AG09319 (cell line): Measurements from ENCODE around the gene KMT5C.
A peak's percentile ranks its signal among the peaks of the same experiment; 100 is the strongest.

Experiments used
- DNase-seq: peaks from one replicate; pipeline ENCODE4 v3.0.0-alpha.2; 2010; ENCODE audit warnings: low read depth; ENCODE audit errors: extremely low read depth
- CTCF ChIP-seq: IDR thresholded peaks from 2 replicates; pipeline ENCODE4 v1.5.1; 2011; ENCODE audit warnings: low read depth, mild to moderate bottlenecking, inconsistent platforms, low read length, moderate library complexity

KMT5C gene

GRCh38 chr19:55333870-55334269 lies 5.8 kb upstream of the KMT5C start:
- TF ChIP-seq CTCF: no peak
- no peak for DNase-seq

GRCh38 chr19:55336101-55336500 lies 3.6 kb upstream of the KMT5C start:
- DNase-seq: no peak
- no peak for TF ChIP-seq CTCF

- DNase-seq: no peak
- TF ChIP-seq CTCF: no peak
Measured at GRCh38 chr19:55339889-55340783, 460 bp downstream of the KMT5C start.

- TF ChIP-seq CTCF: peak; percentile 12
- DNase-seq: no peak
Measured at GRCh38 chr19:55340784-55341147, 1.1 kb downstream of the KMT5C start.

- no peak for DNase-seq
- TF ChIP-seq CTCF: no peak
Measured at GRCh38 chr19:55341171-55341588, 1.5 kb downstream of the KMT5C start.

- no peak for DNase-seq
- TF ChIP-seq CTCF: no peak
Measured at GRCh38 chr19:55341595-55342531, 2.2 kb downstream of the KMT5C start.

GRCh38 chr19:55344444-55344843 lies 4.8 kb downstream of the KMT5C start:
- no peak for DNase-seq
- no peak; the same call in 1 of the 2 replicates for TF ChIP-seq CTCF
